Ramos (cell line): ENCODE data around the gene HOATZ.

ENCODE experiments used
- in situ Hi-C: fragments of 300-500 bp; cut with MboI; formaldehyde crosslinking; loops from one replicate; pipeline ENCODE4 v1.14.3; 2022; ENCODE audit warnings: low sequenced_read_pairs; ENCODE audit not compliant: unreplicated experiment

Gene HOATZ

GRCh38 chr11:111514216-111515031, at the start of gene HOATZ:
Gene HOATZ, plus strand, starts transcription at chr11:111514778. Its CDS starts 7 bp downstream, at chr11:111514785.
- in situ Hi-C loops: no loop called here

GRCh38 chr11:111465400-111465799, 49.2 kb upstream of the HOATZ start:
- in situ Hi-C loops: loop anchor here (25.0 kb wide), 1 partner anchor 1278 kb away; no protein-coding TSS in a partner anchor

- in situ Hi-C loops: loop anchor here (25.0 kb wide), 1 partner anchor 1279 kb away; no protein-coding TSS in a partner anchor
These were observed 48.0 kb upstream of the HOATZ start for GRCh38 chr11:111466615-111467014.

DNA sequence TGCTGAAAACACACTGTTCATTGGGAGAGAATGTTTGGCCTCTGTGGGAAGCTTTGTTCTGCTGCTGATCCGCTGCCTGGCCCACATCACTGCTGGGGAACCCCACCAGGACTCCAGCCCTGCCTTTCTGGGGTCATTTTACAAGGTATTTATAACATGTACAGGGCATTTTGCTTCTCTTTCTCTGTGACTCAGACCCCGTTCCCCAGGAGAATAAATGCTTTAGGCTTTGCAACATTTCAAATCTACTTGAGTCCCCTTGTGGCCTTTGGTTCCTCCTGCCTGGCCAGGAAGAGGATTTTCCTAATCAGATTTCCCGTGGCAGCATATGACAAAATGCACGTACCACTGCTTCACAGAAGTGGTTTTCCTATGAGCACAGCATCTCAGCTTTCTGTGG, 45.4 kb upstream of the HOATZ start:
- in situ Hi-C loops: loop anchor here (25.0 kb wide), 1 partner anchor 1282 kb away; no protein-coding TSS in a partner anchor

DNA sequence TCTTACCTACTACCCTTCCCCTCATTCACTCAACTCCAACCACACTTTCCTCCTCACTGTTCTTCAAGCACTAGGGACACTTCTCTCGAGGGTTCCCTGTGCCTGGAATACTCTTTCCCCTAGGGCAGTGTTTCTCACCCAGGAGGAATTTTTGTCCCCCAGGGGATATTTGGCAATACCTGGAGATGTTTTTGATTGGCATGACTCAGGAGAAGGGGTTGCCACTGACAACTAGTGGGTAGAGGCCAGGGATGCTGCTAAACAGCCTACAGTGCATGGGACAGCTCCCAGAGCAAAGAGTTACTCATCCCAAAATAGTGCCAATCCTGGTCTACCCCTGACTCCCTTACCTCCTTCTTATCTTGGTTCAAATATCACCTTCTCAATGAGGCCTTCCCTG, 42.4 kb upstream of the HOATZ start:
- in situ Hi-C loops: loop anchor here (25.0 kb wide), 1 partner anchor 1285 kb away; no protein-coding TSS in a partner anchor

DNA sequence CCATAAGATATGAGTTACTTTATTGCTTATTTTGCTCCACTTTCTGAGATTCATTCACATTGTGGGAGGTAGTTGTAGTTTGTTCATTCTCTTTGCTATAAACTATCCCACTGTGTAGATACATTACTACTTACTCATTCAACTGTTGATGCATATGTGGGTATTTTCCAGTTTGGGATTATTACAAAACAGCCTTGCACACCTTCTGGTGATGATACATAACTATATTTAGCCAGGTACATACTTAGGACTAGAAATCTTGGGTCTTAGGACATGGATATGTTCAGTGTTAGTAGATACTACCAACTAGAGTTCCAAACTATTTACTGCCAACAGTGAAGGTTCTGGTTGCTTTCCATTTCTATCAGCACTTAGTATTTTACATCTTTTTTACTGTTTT, 40.1 kb upstream of the HOATZ start:
- in situ Hi-C loops: loop anchor here (25.0 kb wide), 1 partner anchor 1287 kb away; no protein-coding TSS in a partner anchor

DNA sequence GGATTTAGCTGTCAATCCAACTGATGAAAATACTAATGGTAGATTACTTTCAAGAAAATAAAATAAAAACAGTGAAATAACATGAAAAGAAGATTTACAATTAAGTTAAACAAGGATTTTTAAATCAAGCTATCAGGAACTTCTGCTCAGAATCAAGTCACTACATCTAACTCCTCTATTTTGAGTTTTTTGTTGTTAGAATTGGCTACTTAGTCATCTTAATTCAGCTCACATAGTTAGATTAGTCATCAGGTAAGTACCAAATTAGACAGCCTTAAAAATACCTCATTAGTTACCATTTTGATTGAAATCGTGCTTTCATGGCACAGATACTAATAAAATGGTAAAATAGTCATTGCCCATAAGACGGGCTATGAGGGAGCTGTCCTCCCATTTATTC, 38.2 kb upstream of the HOATZ start:
- in situ Hi-C loops: no loop called here

- in situ Hi-C loops: no loop called here
These were observed 37.6 kb upstream of the HOATZ start for GRCh38 chr11:111476956-111477355.

GRCh38 chr11:111477898-111478297, 36.7 kb upstream of the HOATZ start:
- in situ Hi-C loops: no loop called here

- in situ Hi-C loops: no loop called here
These were observed 34.9 kb upstream of the HOATZ start for GRCh38 chr11:111479666-111480065.

DNA sequence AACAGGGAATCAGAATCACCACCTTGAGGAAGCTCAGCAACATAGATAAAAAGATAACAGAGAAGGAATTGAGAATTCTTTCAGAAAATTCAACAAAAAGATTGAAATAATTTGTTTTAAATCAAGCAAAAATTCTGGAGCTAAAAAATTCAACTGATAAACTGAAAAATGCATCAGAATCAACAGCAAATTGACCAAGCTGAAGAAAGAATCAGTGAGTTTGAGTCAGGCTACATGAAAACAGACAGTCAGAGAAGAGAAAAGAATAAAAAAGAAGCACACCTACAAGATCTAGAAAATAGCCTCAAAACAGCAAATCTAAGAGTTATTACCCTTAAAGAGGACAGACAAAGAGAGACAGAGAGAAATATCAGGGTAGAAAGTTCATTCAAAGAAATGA, 31.1 kb upstream of the HOATZ start:
- in situ Hi-C loops: no loop called here

DNA sequence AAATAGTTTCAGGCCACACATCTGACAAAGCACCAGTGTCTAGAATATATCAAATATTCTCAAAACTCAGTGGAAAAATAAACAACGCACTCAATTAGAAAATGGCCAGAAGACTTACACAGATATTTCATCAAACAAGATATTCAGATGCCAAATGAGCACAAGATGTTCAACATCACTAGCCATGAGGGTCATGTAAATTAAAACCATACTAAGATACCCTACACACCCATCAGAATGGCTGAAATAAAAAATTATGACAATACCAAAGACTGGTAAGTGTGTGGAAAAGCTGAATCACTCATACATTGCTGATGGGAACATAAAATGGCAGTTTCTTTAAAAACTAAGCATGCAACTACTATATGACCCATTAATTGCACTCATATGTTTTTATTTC, 24.1 kb upstream of the HOATZ start:
- in situ Hi-C loops: no loop called here

GRCh38 chr11:111494040-111494439, 20.5 kb upstream of the HOATZ start:
- in situ Hi-C loops: no loop called here

DNA sequence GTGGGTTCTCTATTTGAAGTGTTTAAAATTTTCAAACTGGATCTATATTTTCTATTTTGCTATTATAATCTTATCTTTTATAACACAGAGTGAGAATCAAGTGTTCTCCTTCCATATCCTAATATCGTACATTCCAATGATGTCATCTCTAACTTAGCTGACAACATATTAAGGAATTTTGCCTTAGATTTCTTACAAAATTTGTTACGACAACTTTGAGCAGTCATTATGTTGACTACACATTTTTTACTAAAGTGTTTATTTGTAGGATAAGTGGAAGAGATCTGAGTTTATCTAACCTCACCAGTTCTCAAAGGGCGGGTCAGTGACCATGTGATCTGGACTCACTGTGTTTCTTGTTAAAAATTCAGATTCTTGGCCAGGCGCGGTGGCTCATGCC, 15.1 kb upstream of the HOATZ start:
- in situ Hi-C loops: no loop called here

GRCh38 chr11:111500481-111500880, 14.1 kb upstream of the HOATZ start:
- in situ Hi-C loops: no loop called here

- in situ Hi-C loops: no loop called here
These were observed 12.0 kb upstream of the HOATZ start for GRCh38 chr11:111502611-111503010.

- in situ Hi-C loops: no loop called here
These were observed 4.3 kb upstream of the HOATZ start for GRCh38 chr11:111510311-111510710.

GRCh38 chr11:111512296-111513239, 2.0 kb upstream of the HOATZ start, which contains the start of gene BTG4:
Gene BTG4, minus strand, starts transcription at chr11:111512386. Its CDS starts 13,610 bp downstream, at chr11:111498776.
- in situ Hi-C loops: no loop called here

GRCh38 chr11:111513240-111513605, 1.4 kb upstream of the HOATZ start:
- in situ Hi-C loops: no loop called here

DNA sequence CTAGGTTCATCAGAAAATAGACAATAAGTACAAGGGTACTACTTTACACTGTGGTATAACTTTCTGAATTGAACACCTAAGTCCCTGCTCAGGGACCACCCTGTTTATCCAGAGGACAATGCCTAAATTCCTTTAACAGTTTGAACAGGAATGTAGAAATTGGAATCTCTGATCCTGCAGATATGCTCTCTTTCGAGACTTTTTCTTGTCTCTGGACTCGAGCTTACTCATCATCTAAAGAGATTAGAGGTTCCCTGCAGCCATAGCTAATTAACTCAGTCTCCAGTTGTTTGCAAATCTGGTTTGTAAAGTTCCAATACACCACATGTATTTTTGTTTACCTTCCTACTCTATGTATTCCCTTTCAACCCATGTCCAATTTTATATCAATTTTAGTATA, 1.0 kb downstream of the HOATZ start:
- in situ Hi-C loops: no loop called here

DNA sequence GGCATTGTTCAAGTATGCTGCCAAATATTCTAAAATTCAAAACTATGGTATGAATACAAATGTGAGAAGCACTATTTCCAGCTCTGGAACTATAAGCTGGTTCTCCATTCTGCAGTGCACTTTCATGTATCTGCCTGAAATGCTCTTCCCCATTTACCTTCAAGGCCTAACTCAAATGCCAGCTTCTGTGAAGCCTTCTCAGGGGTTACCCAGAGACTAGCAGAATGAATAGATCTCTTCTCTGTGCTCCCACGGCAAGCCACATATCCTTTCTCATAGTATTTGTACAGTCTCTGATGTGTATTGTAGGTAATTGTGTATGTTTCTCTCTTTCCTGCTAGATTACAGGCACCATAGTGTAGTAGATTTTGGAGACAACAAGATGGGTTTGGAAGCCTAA, 4.1 kb downstream of the HOATZ start:
- in situ Hi-C loops: no loop called here
